ENCODE results near the gene RYR3. TPM values are rescaled to one million over a fixed set of nuclear protein-coding genes. Genes with fewer than 3 reads are reported as not detected.

Gene RYR3
- total RNA-seq, 5 donors from 2014 or later (not counting 1 experiment from before 2014, with no cell fraction given), result 0.03 to 0.07 (median 0.04) TPM; not detected in 1

DNA sequence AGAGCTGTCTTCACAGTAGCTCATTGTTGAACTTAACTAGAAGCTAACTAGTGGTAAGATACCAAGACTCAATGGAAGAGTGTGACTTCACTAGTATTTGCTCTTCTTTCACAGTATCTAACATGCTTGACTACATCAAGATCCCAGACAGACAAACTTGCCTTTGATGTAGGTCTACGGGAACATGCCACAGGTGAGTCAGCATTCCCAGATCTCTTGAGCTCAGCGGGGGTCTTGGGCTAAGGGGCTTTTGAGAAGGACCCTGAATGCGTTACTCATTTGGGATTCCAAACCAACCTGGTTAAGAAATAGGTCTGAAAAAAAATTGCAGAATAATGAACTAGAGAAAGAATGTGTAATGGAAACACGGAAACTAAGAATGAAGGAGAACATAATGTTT lies 222.4 kb downstream of the RYR3 start:
- Histone ChIP-seq H3K27ac (ENCODE audit: low read length) (no peak overlapping the region), H3K36me3 (ENCODE audit: control insufficient read depth in 2 of 2, extremely low read depth in 1 of 2, insufficient read depth in 1 of 2, low read length in 1 of 2) (no peaks in the 10 kb centered on the region), H3K27me3 (replicated peaks in 1 of 2; ENCODE audit: control insufficient read depth in 2 of 2, extremely low read depth in 1 of 2, insufficient read depth in 2 of 2, low read length in 1 of 2) (peaks cover 2 to 3% of the 10 kb centered on the region in 2 experiments), H3K9me3 (no peaks in the 10 kb centered on the region), H3K4me3 (ENCODE audit: control insufficient read depth in 1 of 2, extremely low read depth in 1 of 2, low read length in 1 of 2) (no peak overlapping the region), H3K4me1 (ENCODE audit: control insufficient read depth in 1 of 2, extremely low read depth in 1 of 2, insufficient read depth in 2 of 2, low read length in 2 of 2) (no peaks in the 10 kb centered on the region)
- 74% methylated on average over 3 of the region's 4 CpGs for WGBS (ENCODE audit: insufficient coverage)
- Mint-ChIP-seq H3K27me3 (peaks cover 0 to 3% of the 10 kb centered on the region in 2 donors), H3K4me1 (no peaks in the 10 kb centered on the region), H3K9me3 (no peaks in the 10 kb centered on the region), H3K4me3 (no peak overlapping the region), H3K36me3 (no peaks in the 10 kb centered on the region), H3K27ac (no peak overlapping the region)
- DNase-seq (no peak), ATAC-seq (replicated peaks in 1 of 4) (no peak)
- POLR2A ChIA-PET, result no interaction called here
- CTCF ChIA-PET, result no interaction called here

DNA sequence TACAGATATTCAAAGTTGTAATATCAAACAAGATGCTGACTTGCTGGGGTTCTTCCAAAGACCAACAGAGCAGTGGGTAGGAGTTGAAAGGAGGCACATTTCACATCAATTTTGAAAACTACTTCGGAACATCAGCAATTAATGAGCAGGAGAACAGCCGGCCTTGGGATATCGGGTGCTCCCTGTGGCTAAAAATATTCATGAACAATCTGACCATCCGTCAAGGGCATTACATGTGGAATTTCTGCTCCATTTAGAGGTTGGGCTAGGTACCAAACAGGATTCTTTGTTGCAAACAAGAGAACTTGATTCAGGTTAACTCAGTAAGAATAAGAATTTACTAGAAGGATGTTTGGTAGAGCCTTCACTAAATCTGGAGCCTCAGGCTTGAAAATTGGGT lies 223.9 kb downstream of the RYR3 start:
- Mint-ChIP-seq H3K4me3 (no peak overlapping the region), H3K36me3 (no peaks in the 10 kb centered on the region), H3K4me1 (no peaks in the 10 kb centered on the region), H3K27me3 (peaks cover 0 to 11% of the 10 kb centered on the region in 2 donors), H3K9me3 (no peaks in the 10 kb centered on the region), H3K27ac (no peak overlapping the region)
- no peaks in the 10 kb centered on the region for H3K36me3 ChIP-seq (ENCODE audit: control insufficient read depth in 2 of 2, extremely low read depth in 1 of 2, insufficient read depth in 1 of 2, low read length in 1 of 2)
- 81% methylated on average over 3 of the region's 4 CpGs for WGBS (ENCODE audit: insufficient coverage)
- no peak for ATAC-seq (replicated peaks in 1 of 4)
- H3K9me3 ChIP-seq, result no peaks in the 10 kb centered on the region
- H3K27me3 ChIP-seq (replicated peaks in 1 of 2; ENCODE audit: control insufficient read depth in 2 of 2, extremely low read depth in 1 of 2, insufficient read depth in 2 of 2, low read length in 1 of 2), result peaks cover 2 to 3% of the 10 kb centered on the region in 2 experiments
- H3K4me1 ChIP-seq (ENCODE audit: control insufficient read depth in 1 of 2, extremely low read depth in 1 of 2, insufficient read depth in 2 of 2, low read length in 2 of 2), result no peaks in the 10 kb centered on the region
- POLR2A ChIA-PET, result no interaction called here
- no peak for DNase-seq
- H3K4me3 ChIP-seq (ENCODE audit: control insufficient read depth in 1 of 2, extremely low read depth in 1 of 2, low read length in 1 of 2), result no peak overlapping the region
- H3K27ac ChIP-seq (ENCODE audit: low read length), result no peak overlapping the region
- CTCF ChIA-PET, result no interaction called here

DNA sequence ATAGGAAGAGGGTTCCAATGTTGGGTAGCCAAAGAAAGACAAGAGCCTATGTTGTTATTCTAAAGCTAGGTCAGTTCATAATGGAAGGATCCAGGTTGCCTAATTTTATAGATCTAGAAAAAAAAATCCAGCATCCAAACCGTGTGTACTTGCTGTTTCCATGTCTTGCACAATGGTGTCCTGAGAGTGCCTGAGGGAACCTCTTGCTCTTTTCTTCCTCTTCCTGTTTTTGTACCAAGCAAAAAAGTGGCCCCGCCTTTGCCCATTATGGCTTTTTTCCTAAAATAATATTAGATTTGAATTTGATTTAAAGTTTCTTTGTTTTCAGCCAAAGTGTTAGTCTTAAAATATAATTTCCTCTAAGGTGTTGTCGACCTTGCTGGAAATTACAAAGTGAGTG lies 224.4 kb downstream of the RYR3 start:
- H3K36me3 Mint-ChIP-seq, result no peaks in the 10 kb centered on the region
- H3K4me3 ChIP-seq (ENCODE audit: control insufficient read depth in 1 of 2, extremely low read depth in 1 of 2, low read length in 1 of 2), result no peak overlapping the region
- WGBS (ENCODE audit: insufficient coverage), result no CpG with 5 or more reads among the region's 3 CpGs
- DNase-seq, result no peak
- POLR2A ChIA-PET, result no interaction called here
- H3K36me3 ChIP-seq (ENCODE audit: control insufficient read depth in 2 of 2, extremely low read depth in 1 of 2, insufficient read depth in 1 of 2, low read length in 1 of 2), result no peaks in the 10 kb centered on the region
- no peaks in the 10 kb centered on the region for H3K9me3 Mint-ChIP-seq
- peaks cover 0 to 11% of the 10 kb centered on the region in 2 donors for H3K27me3 Mint-ChIP-seq
- no peak for ATAC-seq (replicated peaks in 1 of 4)
- H3K27ac ChIP-seq (ENCODE audit: low read length), result no peak overlapping the region
- no peak overlapping the region for H3K27ac Mint-ChIP-seq
- H3K27me3 ChIP-seq (replicated peaks in 1 of 2; ENCODE audit: control insufficient read depth in 2 of 2, extremely low read depth in 1 of 2, insufficient read depth in 2 of 2, low read length in 1 of 2), result peaks cover 2 to 3% of the 10 kb centered on the region in 2 experiments
- CTCF ChIA-PET, result no interaction called here
- no peak overlapping the region for H3K4me3 Mint-ChIP-seq
- H3K4me1 ChIP-seq (ENCODE audit: control insufficient read depth in 1 of 2, extremely low read depth in 1 of 2, insufficient read depth in 2 of 2, low read length in 2 of 2), result no peaks in the 10 kb centered on the region
- no peaks in the 10 kb centered on the region for H3K9me3 ChIP-seq
- H3K4me1 Mint-ChIP-seq, result no peaks in the 10 kb centered on the region

DNA sequence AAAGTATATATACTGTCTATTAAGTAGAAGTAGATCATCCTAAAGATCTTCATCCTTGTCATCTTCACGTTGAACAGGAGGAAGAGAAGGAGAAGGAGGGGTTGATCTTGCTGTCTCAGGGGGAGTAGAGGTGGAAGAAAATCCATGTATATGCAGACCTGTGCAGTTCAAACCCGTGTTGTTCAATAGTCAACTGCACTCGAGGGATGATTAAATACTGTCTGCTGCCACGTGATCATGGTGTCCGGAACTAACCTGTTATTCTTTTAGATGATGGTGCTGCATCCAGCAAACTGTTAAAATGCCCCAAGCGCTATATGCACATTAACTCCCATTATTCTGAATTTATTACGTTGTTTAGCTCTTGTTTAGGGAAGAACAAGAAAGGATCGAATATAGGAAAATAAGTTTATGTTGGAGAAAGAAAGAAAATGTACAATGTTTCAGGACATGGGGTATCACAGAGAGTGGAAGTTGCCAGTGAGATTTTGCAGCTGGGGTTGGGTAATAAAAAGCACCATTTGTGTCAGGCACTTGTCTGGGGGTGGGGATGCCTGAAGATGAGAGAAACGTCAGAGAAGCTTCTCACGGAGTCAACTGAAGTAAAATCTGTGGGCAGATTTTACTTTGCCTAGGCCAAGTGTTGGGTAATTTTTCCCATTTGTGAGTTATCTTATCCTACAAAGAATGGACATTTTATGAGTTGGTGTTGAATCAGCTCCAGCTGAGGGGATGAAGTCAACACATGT lies 229.2 kb downstream of the RYR3 start:
- CTCF ChIA-PET, result no interaction called here
- Mint-ChIP-seq H3K36me3 (no peaks in the 10 kb centered on the region), H3K4me3 (no peak overlapping the region), H3K27ac (no peak overlapping the region), H3K27me3 (peaks cover 2 to 11% of the 10 kb centered on the region in 2 donors), H3K4me1 (no peaks in the 10 kb centered on the region), H3K9me3 (no peaks in the 10 kb centered on the region)
- Histone ChIP-seq H3K4me1 (ENCODE audit: control insufficient read depth in 1 of 2, extremely low read depth in 1 of 2, insufficient read depth in 2 of 2, low read length in 2 of 2) (no peaks in the 10 kb centered on the region), H3K4me3 (ENCODE audit: control insufficient read depth in 1 of 2, extremely low read depth in 1 of 2, low read length in 1 of 2) (no peak overlapping the region), H3K9me3 (no peaks in the 10 kb centered on the region), H3K36me3 (ENCODE audit: control insufficient read depth in 2 of 2, extremely low read depth in 1 of 2, insufficient read depth in 1 of 2, low read length in 1 of 2) (no peaks in the 10 kb centered on the region), H3K27me3 (replicated peaks in 1 of 2; ENCODE audit: control insufficient read depth in 2 of 2, extremely low read depth in 1 of 2, insufficient read depth in 2 of 2, low read length in 1 of 2) (peaks cover 0 to 2% of the 10 kb centered on the region in 2 experiments), H3K27ac (ENCODE audit: low read length) (no peak overlapping the region)
- WGBS (ENCODE audit: insufficient coverage), result 70% methylated on average over 2 of the region's 10 CpGs
- no peak for DNase-seq
- ATAC-seq (replicated peaks in 1 of 4), result no peak
- POLR2A ChIA-PET, result interaction anchor here in 1 of 2 donors (0.8 kb wide), 1 partner anchor 8 kb away, joined by 5 read pairs; no protein-coding TSS in a partner anchor

DNA sequence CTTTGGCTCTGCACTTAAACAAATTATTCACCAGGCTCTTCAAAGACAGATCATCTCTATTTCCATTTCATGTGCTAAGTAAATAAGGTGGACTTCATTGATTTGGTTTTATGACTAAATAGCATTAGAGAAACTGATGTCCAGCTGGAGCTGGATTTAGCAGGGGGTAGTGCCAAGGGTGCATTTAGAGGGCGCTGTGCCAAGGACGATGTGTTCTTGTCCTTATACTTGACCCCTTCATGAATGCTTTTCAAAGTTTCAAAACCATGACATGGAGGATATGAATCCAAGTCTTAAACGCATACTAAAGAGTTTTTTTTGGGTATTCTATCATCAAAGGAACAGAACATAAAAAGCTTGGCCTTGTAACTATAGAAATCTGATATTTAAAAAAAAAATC lies 233.2 kb downstream of the RYR3 start:
- CTCF ChIA-PET, result no interaction called here
- DNase-seq (no peak), ATAC-seq (replicated peaks in 1 of 4) (no peak)
- no peak overlapping the region for H3K4me3 Mint-ChIP-seq
- no peak overlapping the region for H3K27ac ChIP-seq (ENCODE audit: low read length)
- POLR2A ChIA-PET, result no interaction called here
- H3K36me3 Mint-ChIP-seq, result no peaks in the 10 kb centered on the region
- no peak overlapping the region for H3K27ac Mint-ChIP-seq
- no peaks in the 10 kb centered on the region for H3K36me3 ChIP-seq (ENCODE audit: control insufficient read depth in 2 of 2, extremely low read depth in 1 of 2, insufficient read depth in 1 of 2, low read length in 1 of 2)
- peaks cover 3 to 12% of the 10 kb centered on the region in 2 donors for H3K27me3 Mint-ChIP-seq
- H3K4me1 Mint-ChIP-seq, result no peaks in the 10 kb centered on the region
- no peaks in the 10 kb centered on the region for H3K4me1 ChIP-seq (ENCODE audit: control insufficient read depth in 1 of 2, extremely low read depth in 1 of 2, insufficient read depth in 2 of 2, low read length in 2 of 2)
- H3K9me3 Mint-ChIP-seq, result peaks cover 0 to 1% (median 0%) of the 10 kb centered on the region in 3 donors
- H3K27me3 ChIP-seq (replicated peaks in 1 of 2; ENCODE audit: control insufficient read depth in 2 of 2, extremely low read depth in 1 of 2, insufficient read depth in 2 of 2, low read length in 1 of 2), result no peaks in the 10 kb centered on the region
- WGBS (ENCODE audit: insufficient coverage), result 93% methylated on average over 2 of the region's 3 CpGs
- H3K9me3 ChIP-seq, result no peaks in the 10 kb centered on the region
- no peak overlapping the region for H3K4me3 ChIP-seq (ENCODE audit: control insufficient read depth in 1 of 2, extremely low read depth in 1 of 2, low read length in 1 of 2)

DNA sequence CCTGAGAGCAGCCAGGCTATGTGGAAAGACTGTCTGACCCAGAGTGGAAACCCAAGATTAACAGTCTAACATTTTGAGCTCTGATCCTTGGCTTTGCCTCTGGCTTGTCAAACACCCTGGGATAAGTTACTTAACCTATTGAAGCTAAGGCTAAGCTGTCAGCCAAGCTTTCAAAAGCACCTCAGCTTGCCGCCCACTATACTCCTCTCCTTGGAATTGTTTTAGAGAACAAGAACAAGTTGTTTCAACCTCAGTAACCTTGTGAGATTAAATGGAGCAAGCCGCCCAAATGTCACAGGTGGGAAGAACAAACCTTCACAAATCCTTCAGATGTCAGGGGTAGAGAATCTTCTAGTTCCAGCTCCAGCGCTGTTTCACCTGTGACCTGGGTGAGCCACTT lies 235.1 kb downstream of the RYR3 start:
- H3K4me1 Mint-ChIP-seq, result no peaks in the 10 kb centered on the region
- no peaks in the 10 kb centered on the region for H3K36me3 Mint-ChIP-seq
- H3K4me3 Mint-ChIP-seq, result no peak overlapping the region
- Histone ChIP-seq H3K4me3 (ENCODE audit: control insufficient read depth in 1 of 2, extremely low read depth in 1 of 2, low read length in 1 of 2) (no peak overlapping the region), H3K4me1 (ENCODE audit: control insufficient read depth in 1 of 2, extremely low read depth in 1 of 2, insufficient read depth in 2 of 2, low read length in 2 of 2) (no peaks in the 10 kb centered on the region), H3K9me3 (no peaks in the 10 kb centered on the region), H3K27me3 (replicated peaks in 1 of 2; ENCODE audit: control insufficient read depth in 2 of 2, extremely low read depth in 1 of 2, insufficient read depth in 2 of 2, low read length in 1 of 2) (no peaks in the 10 kb centered on the region), H3K36me3 (ENCODE audit: control insufficient read depth in 2 of 2, extremely low read depth in 1 of 2, insufficient read depth in 1 of 2, low read length in 1 of 2) (no peaks in the 10 kb centered on the region), H3K27ac (ENCODE audit: low read length) (no peak overlapping the region)
- ATAC-seq (replicated peaks in 1 of 4) (no peak), DNase-seq (no peak)
- 80% methylated on average over 1 of the region's 3 CpGs for WGBS (ENCODE audit: insufficient coverage)
- H3K9me3 Mint-ChIP-seq, result peaks cover 0 to 5% (median 1%) of the 10 kb centered on the region in 3 donors
- H3K27ac Mint-ChIP-seq, result no peak overlapping the region
- peaks cover 3 to 10% of the 10 kb centered on the region in 2 donors for H3K27me3 Mint-ChIP-seq
- CTCF ChIA-PET, result no interaction called here
- POLR2A ChIA-PET, result no interaction called here
